ENCODE measurements around the gene ARG2. TPM values are rescaled to one million over a fixed set of nuclear protein-coding genes. Genes with fewer than 3 reads are reported as not detected.
A peak's percentile ranks its signal among the peaks of the same experiment; 100 is the strongest.

Gene ARG2
- total RNA-seq, 1 donor from 2014 or later, result 2.0 TPM

DNA sequence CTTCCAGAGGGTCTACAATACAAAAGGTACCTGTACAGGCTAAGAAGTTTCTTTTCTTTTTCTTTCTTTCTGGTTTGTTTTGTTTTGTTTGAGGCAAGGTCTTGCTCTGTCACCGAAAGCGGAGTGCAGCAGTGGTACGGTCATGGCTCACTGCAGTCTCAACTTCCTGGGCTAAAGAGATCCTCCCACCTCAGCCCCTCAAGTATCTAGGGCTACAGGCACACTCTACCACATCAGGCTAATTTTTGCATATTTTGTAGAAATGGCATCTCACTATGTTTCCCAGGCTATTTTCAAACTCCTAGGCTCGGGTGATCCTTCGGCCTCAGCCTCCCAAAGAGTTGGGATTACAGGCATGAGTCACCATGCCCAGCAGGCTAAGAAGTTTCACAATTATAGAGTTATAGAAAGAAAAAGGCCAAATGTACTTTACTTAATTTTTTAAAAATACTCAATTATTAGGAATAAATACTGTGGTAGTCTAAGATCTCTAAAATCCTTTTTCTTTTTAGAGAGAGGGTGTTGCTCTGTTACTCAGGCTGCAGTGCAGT lies 16.6 kb upstream of the ARG2 start:
- peaks cover 14% of the 10 kb centered on the region for H3K4me1 ChIP-seq
- ATAC-seq, result no peak
- H3K9me3 ChIP-seq, result no peaks in the 10 kb centered on the region

DNA sequence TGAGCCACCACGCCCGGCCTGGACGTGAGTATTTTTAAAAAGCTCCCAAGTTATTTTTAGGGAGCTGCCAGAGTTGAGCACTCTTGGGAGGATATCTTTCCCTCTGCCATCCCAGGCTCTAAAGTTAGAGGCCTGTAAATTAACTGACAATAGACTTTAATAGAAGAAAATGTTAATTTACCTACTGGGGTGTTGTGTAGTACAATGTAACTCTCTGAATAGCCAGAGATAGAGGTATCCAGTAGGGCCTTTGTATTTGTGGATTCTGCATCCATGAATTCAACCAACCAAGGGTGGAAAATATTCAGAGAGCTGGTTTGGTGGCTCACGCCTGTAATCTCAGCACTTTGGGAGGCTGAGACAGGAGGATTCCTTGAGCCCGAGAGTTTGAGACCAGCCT lies 12.1 kb upstream of the ARG2 start:
- intact Hi-C loops (cut with DNase I), result no loop called here
- Histone ChIP-seq H3K36me3 (no peaks in the 10 kb centered on the region), H3K4me3 (no peak overlapping the region), H3K27me3 (no peaks in the 10 kb centered on the region), H3K4me1 (no peaks in the 10 kb centered on the region), H3K9me3 (no peaks in the 10 kb centered on the region), H3K27ac (no peak overlapping the region)
- DNase-seq, result no peak
- ATAC-seq, result no peak
- TF ChIP-seq, protein P1, sequence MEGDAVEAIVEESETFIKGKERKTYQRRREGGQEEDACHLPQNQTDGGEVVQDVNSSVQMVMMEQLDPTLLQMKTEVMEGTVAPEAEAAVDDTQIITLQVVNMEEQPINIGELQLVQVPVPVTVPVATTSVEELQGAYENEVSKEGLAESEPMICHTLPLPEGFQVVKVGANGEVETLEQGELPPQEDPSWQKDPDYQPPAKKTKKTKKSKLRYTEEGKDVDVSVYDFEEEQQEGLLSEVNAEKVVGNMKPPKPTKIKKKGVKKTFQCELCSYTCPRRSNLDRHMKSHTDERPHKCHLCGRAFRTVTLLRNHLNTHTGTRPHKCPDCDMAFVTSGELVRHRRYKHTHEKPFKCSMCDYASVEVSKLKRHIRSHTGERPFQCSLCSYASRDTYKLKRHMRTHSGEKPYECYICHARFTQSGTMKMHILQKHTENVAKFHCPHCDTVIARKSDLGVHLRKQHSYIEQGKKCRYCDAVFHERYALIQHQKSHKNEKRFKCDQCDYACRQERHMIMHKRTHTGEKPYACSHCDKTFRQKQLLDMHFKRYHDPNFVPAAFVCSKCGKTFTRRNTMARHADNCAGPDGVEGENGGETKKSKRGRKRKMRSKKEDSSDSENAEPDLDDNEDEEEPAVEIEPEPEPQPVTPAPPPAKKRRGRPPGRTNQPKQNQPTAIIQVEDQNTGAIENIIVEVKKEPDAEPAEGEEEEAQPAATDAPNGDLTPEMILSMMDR (IDR thresholded peaks at IDR 0.05), result no peak

More for the DNA sequence above, 16.6 kb upstream of the ARG2 start:
- Histone ChIP-seq H3K36me3 (no peaks in the 10 kb centered on the region), H3K4me3 (no peak overlapping the region), H3K27me3 (no peaks in the 10 kb centered on the region), H3K27ac (no peak overlapping the region)
- DNase-seq, result no peak
- TF ChIP-seq, protein P1 (IDR thresholded peaks at IDR 0.05), result no peak
- intact Hi-C loops (cut with DNase I), result no loop called here

DNA sequence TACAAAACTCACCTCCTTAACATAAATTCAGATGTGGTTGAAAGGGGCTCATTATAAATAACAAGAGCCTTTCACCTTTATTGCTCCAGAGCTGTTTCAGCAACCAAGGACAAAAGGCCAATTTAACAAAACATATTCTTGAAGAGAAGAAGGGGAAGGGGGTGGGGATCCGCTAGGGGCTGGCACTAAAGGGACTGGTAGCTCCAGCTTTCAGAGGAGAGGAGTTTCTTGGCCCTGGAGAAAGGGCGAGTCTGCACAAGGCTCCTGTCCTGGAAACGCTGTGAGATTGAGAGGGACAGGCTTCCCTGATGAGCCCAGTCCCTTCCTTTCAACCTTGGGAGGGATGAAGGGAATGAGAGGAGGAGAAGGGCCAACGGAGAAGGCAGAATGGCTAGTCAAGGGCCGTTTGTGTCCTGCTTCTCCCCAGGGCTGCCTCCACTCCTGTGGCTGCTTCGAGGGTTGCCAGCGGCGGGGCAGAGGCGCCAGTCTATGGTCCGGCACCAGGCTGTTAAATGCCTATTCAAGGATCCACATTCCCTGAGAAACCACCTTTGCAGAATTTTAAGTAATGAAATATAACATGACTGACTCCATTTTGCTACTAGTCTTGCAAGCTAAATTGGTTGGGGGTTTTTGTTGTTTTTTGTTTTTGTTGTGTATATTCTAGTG lies 9.9 kb upstream of the ARG2 start:
- H3K36me3 ChIP-seq, result no peaks in the 10 kb centered on the region
- DNase-seq, result no peak
- no peaks in the 10 kb centered on the region for H3K9me3 ChIP-seq
- H3K4me3 ChIP-seq, result no peak overlapping the region
- ATAC-seq, result no peak
- no peaks in the 10 kb centered on the region for H3K4me1 ChIP-seq
- intact Hi-C loops (cut with DNase I), result no loop called here
- TF ChIP-seq, protein P1 (IDR thresholded peaks at IDR 0.05), result no peak
- no peak overlapping the region for H3K27ac ChIP-seq
- no peaks in the 10 kb centered on the region for H3K27me3 ChIP-seq

DNA sequence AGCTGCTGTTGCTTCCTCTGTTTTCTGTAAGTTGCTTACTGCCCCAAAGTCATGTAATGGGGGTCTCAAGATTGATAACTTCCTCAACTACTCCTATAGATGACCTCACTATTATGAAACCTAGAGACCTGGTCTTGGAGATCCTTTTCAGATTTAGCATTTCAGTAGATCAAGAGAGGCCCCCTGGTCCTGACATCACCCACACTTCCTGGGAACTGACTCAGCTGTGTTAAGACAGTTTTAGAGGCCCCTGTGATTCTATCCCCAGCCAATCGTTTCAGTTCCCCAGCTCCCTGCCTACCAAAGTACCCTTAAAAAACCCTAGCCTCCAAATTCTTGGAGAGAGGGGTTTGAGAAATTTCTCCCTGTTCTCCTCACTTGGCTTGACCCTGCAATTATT lies 9.2 kb upstream of the ARG2 start:
- Histone ChIP-seq H3K4me3 (no peak overlapping the region), H3K4me1 (no peaks in the 10 kb centered on the region), H3K36me3 (no peaks in the 10 kb centered on the region), H3K27me3 (no peaks in the 10 kb centered on the region), H3K9me3 (no peaks in the 10 kb centered on the region), H3K27ac (no peak overlapping the region)
- ATAC-seq, result no peak
- intact Hi-C loops (cut with DNase I), result no loop called here
- DNase-seq, result no peak
- TF ChIP-seq, protein P1 (IDR thresholded peaks at IDR 0.05), result no peak

DNA sequence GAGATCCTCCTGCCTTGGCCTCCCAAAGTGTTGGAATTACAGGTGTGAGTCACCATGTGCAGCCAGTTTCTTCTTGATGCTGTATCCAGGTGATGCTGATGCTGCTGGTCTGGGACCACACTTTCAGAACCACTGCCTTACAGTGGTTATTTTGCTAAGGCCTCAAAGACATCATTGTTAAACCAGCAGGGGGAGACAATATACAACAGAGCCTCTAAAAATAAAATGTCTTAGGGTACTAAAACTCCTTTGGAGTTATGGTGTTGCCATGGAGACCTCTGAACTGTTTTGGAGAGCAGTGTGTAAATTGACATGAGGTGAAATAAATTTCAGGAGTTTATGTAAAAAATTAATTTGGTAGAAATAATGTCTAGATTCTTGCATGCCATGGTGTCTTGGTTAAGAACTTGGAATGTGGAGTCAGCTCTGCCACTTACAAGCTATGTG lies 1.1 kb upstream of the ARG2 start:
- intact Hi-C loops (cut with DNase I), result no loop called here
- no peaks in the 10 kb centered on the region for H3K36me3 ChIP-seq
- TF ChIP-seq, protein P1 (IDR thresholded peaks at IDR 0.05), result peak; percentile 74
- DNase-seq (no peak), ATAC-seq (peak; percentile 47)
- H3K4me3 ChIP-seq, result no peak overlapping the region
- H3K27ac ChIP-seq, result peak overlapping the region; percentile 72
- no peaks in the 10 kb centered on the region for H3K9me3 ChIP-seq
- peaks cover 16% of the 10 kb centered on the region for H3K4me1 ChIP-seq
- H3K27me3 ChIP-seq, result no peaks in the 10 kb centered on the region

Measured in upper lobe of right lung (tissue), 1 donor.